ENCODE measurements around the gene UNKL.

DNA sequence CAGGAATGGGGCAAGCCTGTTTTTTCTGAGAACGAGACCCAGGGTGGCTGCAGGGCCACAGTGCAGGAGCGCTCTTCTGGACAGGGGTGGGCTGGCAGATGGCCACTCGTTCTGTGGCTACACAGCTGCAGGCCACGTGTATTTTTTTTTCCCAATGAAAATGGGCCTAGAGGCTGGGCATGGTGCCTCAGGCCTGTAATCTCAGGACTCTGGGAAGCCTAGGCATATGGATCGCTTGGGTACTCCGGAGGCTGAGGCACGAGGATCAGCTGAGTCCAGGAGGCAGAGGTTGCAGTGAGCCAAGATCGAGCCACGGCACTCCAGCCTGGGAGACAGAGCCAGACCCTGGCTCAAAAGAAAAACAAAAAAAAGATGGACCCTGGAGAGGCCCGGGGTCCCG is 6.8 kb downstream of the UNKL start:
- TF ChIP-seq CTCF (IDR thresholded peaks at IDR 0.05) (no peak), ZFX (IDR thresholded peaks at IDR 0.05; ENCODE audit: borderline replicate concordance) (no peak)

Measured in 22Rv1 (cell line).